CD14-positive monocyte (primary cell): Measurements from ENCODE around the gene TEAD1. TPM values are rescaled to one million over a fixed set of nuclear protein-coding genes. Genes with fewer than 3 reads are reported as not detected.

Experiments
- DNase-seq, 3 donors: peaks; one replicate each; pipeline ENCODE4 v3.0.0-alpha.2; 2011 to 2022
- H2AFZ ChIP-seq: 2 replicates; pipeline ENCODE4 v1.6.0; 2012; ENCODE audit warnings: mild to moderate bottlenecking, low read depth, low read length, inconsistent platforms; ENCODE audit not compliant: insufficient read depth, poor library complexity, severe bottlenecking
- H3K27ac ChIP-seq, 2 donors: 1 replicate in 1 of 2; 2 replicates in 1 of 2; pipeline ENCODE4 v1.5.1; 2012 to 2013; ENCODE audit warnings: low read length in 2 of 2, control low read depth in 1 of 2, inconsistent platforms in 1 of 2, low read depth in 1 of 2, mild to moderate bottlenecking in 1 of 2
- H3K27me3 ChIP-seq, 2 donors: one replicate each; pipeline versions ENCODE4 v1.6.0 to v1.6.1; 2011 to 2013; ENCODE audit warnings: low read length in 2 of 2; ENCODE audit not compliant: control insufficient read depth in 2 of 2, insufficient read depth in 2 of 2
- H3K36me3 ChIP-seq, 2 donors: replicated peaks in 1 of 2; 1 replicate in 1 of 2; 2 replicates in 1 of 2; pipeline versions ENCODE4 v1.5.1 to v1.6.1; 2012 to 2013; ENCODE audit warnings: low read length in 2 of 2, control low read depth in 1 of 2, inconsistent platforms in 1 of 2, mild to moderate bottlenecking in 1 of 2; ENCODE audit not compliant: insufficient read depth in 2 of 2, control insufficient read depth in 1 of 2
- H3K4me1 ChIP-seq, 2 donors: 1 replicate in 1 of 2; 2 replicates in 1 of 2; pipeline versions ENCODE4 v1.5.1 to v1.6.1; 2012 to 2013; ENCODE audit warnings: low read length in 2 of 2, control low read depth in 1 of 2, inconsistent platforms in 1 of 2, mild to moderate bottlenecking in 1 of 2, moderate library complexity in 1 of 2; ENCODE audit not compliant: insufficient read depth in 2 of 2, control insufficient read depth in 1 of 2
- H3K4me2 ChIP-seq: replicated peaks from 2 replicates; pipeline ENCODE3; 2012; ENCODE audit warnings: low read length, moderate library complexity, mild to moderate bottlenecking; ENCODE audit not compliant: poor library complexity, severe bottlenecking; ENCODE audit errors: extremely low read depth
- H3K4me3 ChIP-seq, 3 experiments: fragments of 200-600 bp in 1 of 3; sonication (generic) in 1 of 3; replicated peaks in 1 of 3; 1 replicate in 2 of 3; 2 replicates in 1 of 3; pipeline ENCODE4 v1.5.1; 2011 to 2013; ENCODE audit warnings: low read length in 3 of 3, mild to moderate bottlenecking in 3 of 3, control low read depth in 2 of 3, low read depth in 2 of 3, inconsistent platforms in 1 of 3, moderate library complexity in 1 of 3
- H3K79me2 ChIP-seq: 2 replicates; pipeline ENCODE4 v1.6.0; 2012; ENCODE audit warnings: mild to moderate bottlenecking, control low read depth, inconsistent platforms, low read length, moderate library complexity; ENCODE audit not compliant: insufficient read depth
- H3K9ac ChIP-seq: 2 replicates; pipeline ENCODE4 v1.6.0; 2017; ENCODE audit warnings: low read length, mild to moderate bottlenecking; ENCODE audit not compliant: insufficient read depth, poor library complexity, severe bottlenecking
- H3K9me3 ChIP-seq, 2 donors: replicated peaks in 1 of 2; 1 replicate in 1 of 2; 2 replicates in 1 of 2; pipeline versions ENCODE4 v1.5.1 to v1.6.1; 2012 to 2013; ENCODE audit warnings: low read length in 2 of 2, control low read depth in 1 of 2; ENCODE audit not compliant: control insufficient read depth in 1 of 2, insufficient read depth in 1 of 2
- H4K20me1 ChIP-seq: 2 replicates; pipeline ENCODE4 v1.6.0; 2012; ENCODE audit warnings: mild to moderate bottlenecking, low read length, control low read depth, moderate library complexity; ENCODE audit not compliant: insufficient read depth
- H3K27ac Mint-ChIP-seq, 7 donors: one replicate each; pipeline ENCODE4 v1.8.0; 2020; ENCODE audit warnings: mild to moderate bottlenecking in 7 of 7, mixed read lengths in 7 of 7, moderate library complexity in 6 of 7, inconsistent platforms in 2 of 7
- H3K27me3 Mint-ChIP-seq, 3 donors: one replicate each; pipeline ENCODE4 v1.8.0; 2021 to 2022; ENCODE audit warnings: low read depth in 3 of 3, mild to moderate bottlenecking in 3 of 3, mixed read lengths in 3 of 3, moderate library complexity in 3 of 3, inconsistent platforms in 1 of 3
- H3K36me3 Mint-ChIP-seq, 2 donors: one replicate each; pipeline ENCODE4 v1.8.0; 2020; ENCODE audit warnings: mixed read lengths in 2 of 2, inconsistent platforms in 1 of 2, mild to moderate bottlenecking in 1 of 2
- H3K4me1 Mint-ChIP-seq: one replicate; pipeline ENCODE4 v1.8.0; 2020; ENCODE audit warnings: mild to moderate bottlenecking, mixed read lengths
- H3K4me3 Mint-ChIP-seq, 2 donors: one replicate each; pipeline ENCODE4 v1.8.0; 2020; ENCODE audit warnings: mild to moderate bottlenecking in 2 of 2, mixed read lengths in 2 of 2, moderate library complexity in 1 of 2
- H3K9me3 Mint-ChIP-seq, 7 donors: one replicate each; pipeline ENCODE4 v1.8.0; 2020 to 2022; ENCODE audit warnings: mixed read lengths in 7 of 7, mild to moderate bottlenecking in 6 of 7, moderate library complexity in 6 of 7, inconsistent platforms in 2 of 7
- CTCF ChIP-seq: fragments of 200-600 bp; IDR thresholded peaks from one replicate; pipeline ENCODE4 v1.8.0; 2022; ENCODE audit warnings: antibody characterized with exemption, mild to moderate bottlenecking
- WGBS: methylation state at CpG from one replicate; pipeline ENCODE4 v1.1.5; 2013; ENCODE audit warnings: missing lambda C conversion rate; ENCODE audit not compliant: insufficient coverage; 5-methylcytosine and 5-hydroxymethylcytosine counted together
- intact Hi-C, 2 donors: fragments of 100-400 bp; cut with micrococcal nuclease; formaldehyde crosslinking; loops; one replicate each; pipeline versions ENCODE4 v1.15.0 to v1.15.1; 2023
- polyA plus RNA-seq, 3 donors: library from polyadenylated mRNA; depleted of rRNA in 1 of 3; unstranded in 2 of 3; stranded (reverse) in 1 of 3; fragments of 300-500 nt in 2 of 3; fragments of >200 nt in 1 of 3; fragmentation: Illumina TruSeq in 2 of 3; gene quantifications; 1 replicate in 2 of 3; 2 replicates in 1 of 3; pipeline ENCODE4 v1.2.3, GENCODE V29; 2012 to 2021

Gene TEAD1
- polyA plus RNA-seq, 3 donors: not detected

- peaks cover 2 to 7% (median 6%) of the 10 kb centered on the region in 3 donors for H3K27me3 Mint-ChIP-seq
- Histone ChIP-seq H3K36me3 (no peaks in the 10 kb centered on the region), H3K4me3 (no peak overlapping the region), H3K27me3 (peaks cover 0 to 2% of the 10 kb centered on the region in 2 donors), H4K20me1 (no peaks in the 10 kb centered on the region), H3K4me1 (no peaks in the 10 kb centered on the region), H3K4me2 (no peak overlapping the region), H3K79me2 (no peaks in the 10 kb centered on the region), H3K9me3 (no peaks in the 10 kb centered on the region), H2AFZ (no peak overlapping the region), H3K27ac (no peak overlapping the region), H3K9ac (no peak overlapping the region)
- no peak overlapping the region for H3K27ac Mint-ChIP-seq
- H3K4me3 Mint-ChIP-seq: no peak overlapping the region
- no peaks in the 10 kb centered on the region for H3K4me1 Mint-ChIP-seq
- intact Hi-C loops: no loop called here
- DNase-seq: no peak
- H3K36me3 Mint-ChIP-seq: no peaks in the 10 kb centered on the region
- 83% methylated on average over 2 of the region's 3 CpGs for WGBS
- no peak for TF ChIP-seq CTCF
- H3K9me3 Mint-ChIP-seq: peaks cover 0 to 2% (median 0%) of the 10 kb centered on the region in 7 donors
Measured at GRCh38 chr11:12754582-12755234, 80.5 kb downstream of the TEAD1 start.

GRCh38 chr11:12755510-12756453 lies 81.6 kb downstream of the TEAD1 start:
- Mint-ChIP-seq H3K27me3 (peaks cover 4 to 7% (median 6%) of the 10 kb centered on the region in 3 donors), H3K27ac (peak overlapping the region in 1 of 7 donors; percentile 68), H3K4me1 (no peaks in the 10 kb centered on the region), H3K4me3 (no peak overlapping the region), H3K9me3 (peaks cover 0 to 2% (median 0%) of the 10 kb centered on the region in 7 donors), H3K36me3 (no peaks in the 10 kb centered on the region)
- H4K20me1 ChIP-seq: no peaks in the 10 kb centered on the region
- TF ChIP-seq CTCF: no peak
- H3K9me3 ChIP-seq: no peaks in the 10 kb centered on the region
- DNase-seq: no peak
- no peak overlapping the region for H2AFZ ChIP-seq
- no peak overlapping the region for H3K4me3 ChIP-seq
- no peak overlapping the region for H3K9ac ChIP-seq
- no peak overlapping the region for H3K27ac ChIP-seq
- H3K79me2 ChIP-seq: no peaks in the 10 kb centered on the region
- no peaks in the 10 kb centered on the region for H3K4me1 ChIP-seq
- peaks cover 0 to 2% of the 10 kb centered on the region in 2 donors for H3K27me3 ChIP-seq
- no peaks in the 10 kb centered on the region for H3K36me3 ChIP-seq
- H3K4me2 ChIP-seq: no peak overlapping the region
- intact Hi-C loops: no loop called here
- 81% methylated on average over 7 of the region's 9 CpGs for WGBS
